ENCODE results near the gene NRN1L. TPM values are rescaled to one million over a fixed set of nuclear protein-coding genes. Genes with fewer than 3 reads are reported as not detected.
A peak's percentile ranks its signal among the peaks of the same experiment; 100 is the strongest.
"Not testable (repeated sequence)": the region's sequence is repeated elsewhere in the genome, so short reads cannot be mapped to it uniquely, and the experiment has no call there.

Gene NRN1L
- total RNA-seq, 1 donor from 2014 or later: not detected

- H3K4me3 ChIP-seq: no peak overlapping the region
- intact Hi-C loops (cut with DNase I): no loop called here
- no peak for TF ChIP-seq CTCF (IDR thresholded peaks at IDR 0.05)
- TF ChIP-seq POLR2A (IDR thresholded peaks at IDR 0.05): no peak
- peak in 1 of 2 donors; percentile 29 for TF ChIP-seq POLR2AphosphoS5 (IDR thresholded peaks at IDR 0.05; ENCODE audit: insufficient read depth in 1 of 2, low read depth in 1 of 2)
- no peaks in the 10 kb centered on the region for H3K27me3 ChIP-seq
- DNase-seq (ENCODE audit: extremely low spot score in 2 of 2): no peak
- peaks cover 67% of the 10 kb centered on the region for H3K4me1 ChIP-seq
- H3K27ac ChIP-seq: peak overlapping the region; percentile 79
- peaks cover 0 to 5% of the 10 kb centered on the region in 2 donors for H3K36me3 ChIP-seq
- H3K9me3 ChIP-seq: no peaks in the 10 kb centered on the region
Measured at GRCh38 chr16:67860589-67861398, 23.9 kb upstream of the NRN1L start.

DNA sequence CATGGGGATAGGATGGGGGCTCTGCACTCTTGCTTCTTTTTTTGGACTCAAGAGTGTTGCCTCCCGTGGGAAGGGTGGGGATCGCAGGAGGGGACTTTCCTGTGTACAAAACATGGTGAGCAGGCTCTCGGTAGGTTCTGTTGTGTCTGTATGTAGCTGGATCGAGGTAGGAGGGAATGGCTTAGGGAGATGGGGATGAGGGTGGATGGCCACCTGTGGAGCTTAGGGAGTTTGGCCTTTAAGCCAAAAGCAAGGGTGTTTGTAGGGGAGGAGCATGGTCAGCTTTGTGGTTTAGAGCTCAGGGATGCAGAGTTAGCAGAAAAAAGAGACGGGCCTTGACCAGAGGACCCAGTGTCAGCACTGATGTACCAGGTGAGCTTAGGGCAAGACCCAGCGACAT lies 22.8 kb upstream of the NRN1L start:
- peaks cover 0 to 10% of the 10 kb centered on the region in 2 donors for H3K36me3 ChIP-seq
- intact Hi-C loops (cut with DNase I): no loop called here
- no peak for TF ChIP-seq CTCF (IDR thresholded peaks at IDR 0.05)
- no peak for TF ChIP-seq POLR2AphosphoS5 (IDR thresholded peaks at IDR 0.05; ENCODE audit: insufficient read depth in 1 of 2, low read depth in 1 of 2)
- no peak for TF ChIP-seq POLR2A (IDR thresholded peaks at IDR 0.05)
- no peaks in the 10 kb centered on the region for H3K27me3 ChIP-seq
- no peaks in the 10 kb centered on the region for H3K9me3 ChIP-seq
- H3K4me1 ChIP-seq: peaks cover 56% of the 10 kb centered on the region
- no peak for DNase-seq (ENCODE audit: extremely low spot score in 2 of 2)
- H3K27ac ChIP-seq: peak overlapping the region; percentile 79
- no peak overlapping the region for H3K4me3 ChIP-seq

GRCh38 chr16:67862623-67863583 lies 21.8 kb upstream of the NRN1L start:
- Histone ChIP-seq H3K9me3 (no peaks in the 10 kb centered on the region), H3K4me1 (peaks cover 46% of the 10 kb centered on the region), H3K27ac (peak overlapping the region; percentile 79), H3K36me3 (peaks cover 0 to 20% of the 10 kb centered on the region in 2 donors), H3K27me3 (no peaks in the 10 kb centered on the region), H3K4me3 (no peak overlapping the region)
- intact Hi-C loops (cut with DNase I): no loop called here
- TF ChIP-seq CTCF (IDR thresholded peaks at IDR 0.05) (no peak), POLR2AphosphoS5 (IDR thresholded peaks at IDR 0.05; ENCODE audit: insufficient read depth in 1 of 2, low read depth in 1 of 2) (peak in 1 of 2 donors; percentile 58), POLR2A (IDR thresholded peaks at IDR 0.05) (no peak)
- DNase-seq (ENCODE audit: extremely low spot score in 2 of 2): no peak

DNA sequence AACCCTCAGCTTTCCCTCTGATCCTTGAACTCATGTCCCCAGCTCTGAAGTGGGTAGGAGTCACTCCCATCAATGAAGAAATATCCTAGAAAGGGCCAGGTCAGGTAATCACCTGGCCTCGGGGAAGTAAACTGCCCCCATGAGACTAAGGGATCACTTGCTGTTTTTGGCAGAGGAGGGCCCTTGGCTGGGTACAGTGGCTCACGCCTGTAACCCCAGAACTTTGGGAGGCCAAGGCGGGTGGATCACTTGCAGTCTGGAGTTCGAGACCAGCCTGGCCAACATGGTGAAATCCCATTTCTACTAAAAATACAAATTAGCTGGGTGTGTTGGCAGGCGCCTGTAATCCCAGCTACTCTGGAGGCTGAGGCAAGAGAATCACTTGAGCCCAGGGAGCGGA lies 20.6 kb upstream of the NRN1L start:
- H3K27me3 ChIP-seq; H3K4me3 ChIP-seq; H3K9me3 ChIP-seq; intact Hi-C loops (cut with DNase I); DNase-seq (ENCODE audit: extremely low spot score in 2 of 2): not testable (repeated sequence)
- H3K36me3 ChIP-seq: peaks cover 0 to 31% of the 10 kb centered on the region in 2 donors
- H3K4me1 ChIP-seq: peaks cover 37% of the 10 kb centered on the region
- peak overlapping the region; percentile 79 for H3K27ac ChIP-seq

DNA sequence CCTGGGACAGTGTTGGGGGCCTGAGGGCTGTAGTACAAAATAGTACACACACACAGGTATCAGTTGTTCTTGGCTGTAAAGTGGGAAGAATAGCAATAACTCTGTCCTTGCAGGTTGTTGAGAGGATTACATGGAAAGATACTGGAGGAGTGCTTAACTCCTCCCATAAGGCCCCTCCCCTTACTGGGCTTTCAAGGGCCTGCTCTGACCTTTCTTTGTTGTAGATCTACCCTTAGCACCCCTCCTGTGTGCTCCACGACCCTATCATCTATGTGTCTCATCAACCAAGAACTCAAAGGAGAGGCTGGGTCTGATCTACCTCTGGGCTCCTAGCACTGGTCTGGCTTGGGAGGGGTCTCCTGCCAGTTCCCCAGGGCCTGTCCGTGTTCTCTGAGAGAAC lies 20.1 kb upstream of the NRN1L start:
- Histone ChIP-seq H3K27ac (no peak overlapping the region), H3K27me3 (no peaks in the 10 kb centered on the region), H3K4me3 (no peak overlapping the region), H3K36me3 (peaks cover 0 to 37% of the 10 kb centered on the region in 2 donors), H3K9me3 (no peaks in the 10 kb centered on the region), H3K4me1 (peaks cover 37% of the 10 kb centered on the region)
- intact Hi-C loops (cut with DNase I): no loop called here
- TF ChIP-seq POLR2AphosphoS5 (IDR thresholded peaks at IDR 0.05; ENCODE audit: insufficient read depth in 1 of 2, low read depth in 1 of 2) (no peak), POLR2A (IDR thresholded peaks at IDR 0.05) (no peak), CTCF (IDR thresholded peaks at IDR 0.05) (no peak)
- no peak for DNase-seq (ENCODE audit: extremely low spot score in 2 of 2)
